Measurements from ENCODE around the gene ATP11A.

Gene ATP11A

GRCh38 chr13:112726016-112726767 lies 36.4 kb downstream of the ATP11A start:
- no peak for DNase-seq

GRCh38 chr13:112727581-112727980 lies 37.7 kb downstream of the ATP11A start:
- no peak for DNase-seq

- DNase-seq, result no peak
These were observed 38.7 kb downstream of the ATP11A start for GRCh38 chr13:112728375-112729126.

- DNase-seq, result no peak
These were observed 39.6 kb downstream of the ATP11A start for GRCh38 chr13:112729408-112729807.

- no peak for DNase-seq
These were observed 40.4 kb downstream of the ATP11A start for GRCh38 chr13:112730157-112730671.

GRCh38 chr13:112731667-112732616 lies 42.1 kb downstream of the ATP11A start:
- no peak for DNase-seq

GRCh38 chr13:112732679-112733078 lies 42.8 kb downstream of the ATP11A start:
- DNase-seq, result no peak

- DNase-seq, result no peak
These were observed 43.3 kb downstream of the ATP11A start for GRCh38 chr13:112733112-112733511.

GRCh38 chr13:112733661-112734379 lies 44.0 kb downstream of the ATP11A start:
- no peak for DNase-seq

GRCh38 chr13:112734696-112735547 lies 45.1 kb downstream of the ATP11A start:
- DNase-seq, result no peak

- DNase-seq, result no peak
These were observed 46.0 kb downstream of the ATP11A start for GRCh38 chr13:112735791-112736190.

GRCh38 chr13:112737294-112737693 lies 47.5 kb downstream of the ATP11A start:
- no peak for DNase-seq

GRCh38 chr13:112738606-112739005 lies 48.8 kb downstream of the ATP11A start:
- DNase-seq, result no peak

GRCh38 chr13:112740502-112741131 lies 50.8 kb downstream of the ATP11A start:
- no peak for DNase-seq

- DNase-seq, result no peak
These were observed 51.4 kb downstream of the ATP11A start for GRCh38 chr13:112741185-112741755.

GRCh38 chr13:112741835-112742570 lies 52.2 kb downstream of the ATP11A start:
- DNase-seq, result no peak

GRCh38 chr13:112742583-112742982 lies 52.7 kb downstream of the ATP11A start:
- no peak for DNase-seq

- no peak for DNase-seq
These were observed 53.8 kb downstream of the ATP11A start for GRCh38 chr13:112743451-112744167.

Data from activated CD4-positive, alpha-beta T cell treated with anti-CD3 and anti-CD28 coated beads, Interleukin-2, amount 50 U/mL, for 1 hour (primary cell).